GM06990 (cell line): ENCODE results near the gene EHMT1.

Experiments used
- DNase-seq: peaks from one replicate; pipeline ENCODE4 v3.0.0-alpha.2; 2011; ENCODE audit not compliant: insufficient read length; ENCODE audit errors: extremely low read depth
- H3K27me3 ChIP-seq: replicated peaks from 2 replicates; pipeline ENCODE4 v1.6.0; 2011; ENCODE audit warnings: low read length; ENCODE audit not compliant: control insufficient read depth, insufficient read depth
- H3K36me3 ChIP-seq: 2 replicates; pipeline ENCODE4 v1.5.1; 2011; ENCODE audit warnings: low read length; ENCODE audit not compliant: control insufficient read depth, insufficient read depth
- H3K4me3 ChIP-seq: replicated peaks from 2 replicates; pipeline ENCODE4 v1.5.1; 2011; ENCODE audit warnings: low read depth, mild to moderate bottlenecking, control low read depth, low read length
- CTCF ChIP-seq: IDR thresholded peaks from 2 replicates; pipeline ENCODE4 v1.5.1; 2011; ENCODE audit warnings: low read length, control low read depth, mild to moderate bottlenecking, inconsistent platforms; ENCODE audit not compliant: insufficient read depth, poor library complexity, severe bottlenecking

EHMT1 gene

GRCh38 chr9:137870432-137870831, 251.6 kb downstream of the EHMT1 start:
- H3K36me3 ChIP-seq: no peaks in the 10 kb centered on the region
- no peak for TF ChIP-seq CTCF
- DNase-seq: no peak
- no peaks in the 10 kb centered on the region for H3K27me3 ChIP-seq
- no peak overlapping the region for H3K4me3 ChIP-seq

GRCh38 chr9:137872296-137872695, 253.5 kb downstream of the EHMT1 start:
- TF ChIP-seq CTCF: no peak
- DNase-seq: no peak
- H3K4me3 ChIP-seq: no peak overlapping the region
- no peaks in the 10 kb centered on the region for H3K27me3 ChIP-seq
- no peaks in the 10 kb centered on the region for H3K36me3 ChIP-seq

- H3K4me3 ChIP-seq: no peak overlapping the region
- H3K36me3 ChIP-seq: no peaks in the 10 kb centered on the region
- no peak for TF ChIP-seq CTCF
- H3K27me3 ChIP-seq: no peaks in the 10 kb centered on the region
- no peak for DNase-seq
Observed at GRCh38 chr9:137873408-137873807, 254.6 kb downstream of the EHMT1 start.

- Histone ChIP-seq H3K27me3 (no peaks in the 10 kb centered on the region), H3K4me3 (no peak overlapping the region), H3K36me3 (no peaks in the 10 kb centered on the region)
- no peak for TF ChIP-seq CTCF
- no peak for DNase-seq
Observed at GRCh38 chr9:137873858-137874362, 255.1 kb downstream of the EHMT1 start.

GRCh38 chr9:137875354-137875753, 256.5 kb downstream of the EHMT1 start:
- H3K4me3 ChIP-seq: no peak overlapping the region
- TF ChIP-seq CTCF: no peak
- DNase-seq: no peak
- H3K27me3 ChIP-seq: no peaks in the 10 kb centered on the region; the same call in 1 of the 2 replicates
- H3K36me3 ChIP-seq: no peaks in the 10 kb centered on the region

GRCh38 chr9:137875846-137876245, 257.0 kb downstream of the EHMT1 start:
- no peak for DNase-seq
- TF ChIP-seq CTCF: no peak
- no peak overlapping the region for H3K4me3 ChIP-seq
- no peaks in the 10 kb centered on the region; the same call in 1 of the 2 replicates for H3K27me3 ChIP-seq
- no peaks in the 10 kb centered on the region for H3K36me3 ChIP-seq
